Skeletal muscle tissue (tissue), 4 donors: Measurements from ENCODE around the gene TXNDC2. TPM values are rescaled to one million over a fixed set of nuclear protein-coding genes. Genes with fewer than 3 reads are reported as not detected.
"Not testable (repeated sequence)": the region's sequence is repeated elsewhere in the genome, so short reads cannot be mapped to it uniquely, and the experiment has no call there.

Experiments used
- H3K27ac ChIP-seq: one replicate; pipeline ENCODE4 v1.7.0; 2013; ENCODE audit warnings: mild to moderate bottlenecking, low read depth, low read length, inconsistent platforms
- H3K27me3 ChIP-seq, 3 donors: one replicate each; pipeline ENCODE4 v1.7.0; 2013; ENCODE audit warnings: low read length in 3 of 3; ENCODE audit not compliant: control insufficient read depth in 3 of 3, insufficient read depth in 3 of 3
- H3K36me3 ChIP-seq, 3 donors: one replicate each; pipeline ENCODE4 v1.7.0; 2013; ENCODE audit warnings: low read length in 3 of 3; ENCODE audit not compliant: control insufficient read depth in 3 of 3, insufficient read depth in 3 of 3
- H3K4me1 ChIP-seq, 3 donors: one replicate each; pipeline ENCODE4 v1.7.0; 2013; ENCODE audit warnings: low read length in 3 of 3, mild to moderate bottlenecking in 3 of 3; ENCODE audit not compliant: control insufficient read depth in 3 of 3, insufficient read depth in 3 of 3
- H3K4me3 ChIP-seq, 3 donors: one replicate each; pipeline ENCODE4 v1.7.0; 2013; ENCODE audit warnings: low read length in 3 of 3
- H3K9ac ChIP-seq, 3 donors: one replicate each; pipeline ENCODE4 v1.7.0; 2013; ENCODE audit warnings: low read length in 3 of 3, mild to moderate bottlenecking in 3 of 3, moderate library complexity in 2 of 3, low read depth in 1 of 3
- H3K9me3 ChIP-seq, 3 donors: one replicate each; pipeline ENCODE4 v1.7.0; 2013; ENCODE audit warnings: low read length in 3 of 3; ENCODE audit not compliant: control insufficient read depth in 3 of 3
- total RNA-seq: library from RNA; depleted of rRNA; stranded (reverse); fragments of >200 nt; gene quantifications from one replicate; pipeline ENCODE4 v1.2.3, GENCODE V29; 2014
- donor health status: Osteomylitis.

The TXNDC2 gene
- total RNA-seq, 1 donor from 2014 or later: not detected

DNA sequence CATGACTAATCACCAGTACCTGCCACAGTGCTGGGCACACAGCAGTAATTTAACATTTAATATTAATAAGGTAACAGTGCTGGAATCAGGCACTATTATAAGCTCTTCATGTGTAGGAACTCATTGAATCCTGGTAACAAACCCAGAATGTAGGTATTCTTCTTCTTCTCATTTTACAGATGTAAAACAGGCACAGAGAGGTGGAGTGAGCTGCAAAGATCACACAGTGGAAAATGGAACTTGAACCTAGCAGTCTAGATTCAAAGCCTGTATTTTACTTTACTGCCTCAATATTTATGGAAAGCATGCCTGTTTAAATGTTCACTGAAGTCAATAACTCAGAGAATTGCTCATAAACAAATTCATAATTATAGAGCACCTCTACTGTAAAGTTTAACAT is 24.3 kb downstream of the TXNDC2 start:
- peaks cover 3 to 11% (median 5%) of the 10 kb centered on the region in 3 donors for H3K4me1 ChIP-seq
- no peak overlapping the region for H3K4me3 ChIP-seq
- H3K27ac ChIP-seq: no peak overlapping the region
- no peaks in the 10 kb centered on the region for H3K27me3 ChIP-seq
- no peaks in the 10 kb centered on the region for H3K36me3 ChIP-seq
- H3K9ac ChIP-seq: no peak overlapping the region
- no peaks in the 10 kb centered on the region for H3K9me3 ChIP-seq

GRCh38 chr18:9910661-9911060 is 24.9 kb downstream of the TXNDC2 start:
- Histone ChIP-seq H3K27ac (no peak overlapping the region), H3K9me3 (no peaks in the 10 kb centered on the region), H3K4me1 (peaks cover 3 to 14% (median 8%) of the 10 kb centered on the region in 3 donors), H3K36me3 (no peaks in the 10 kb centered on the region), H3K27me3 (no peaks in the 10 kb centered on the region), H3K4me3 (no peak overlapping the region), H3K9ac (no peak overlapping the region)

- no peak overlapping the region for H3K9ac ChIP-seq
- H3K4me3 ChIP-seq: no peak overlapping the region
- H3K4me1 ChIP-seq: peaks cover 9 to 20% (median 13%) of the 10 kb centered on the region in 3 donors
- H3K27ac ChIP-seq: no peak overlapping the region
- H3K27me3 ChIP-seq: no peaks in the 10 kb centered on the region
- H3K9me3 ChIP-seq: no peaks in the 10 kb centered on the region
- H3K36me3 ChIP-seq: no peaks in the 10 kb centered on the region
These were observed 25.5 kb downstream of the TXNDC2 start for GRCh38 chr18:9911226-9911625.

DNA sequence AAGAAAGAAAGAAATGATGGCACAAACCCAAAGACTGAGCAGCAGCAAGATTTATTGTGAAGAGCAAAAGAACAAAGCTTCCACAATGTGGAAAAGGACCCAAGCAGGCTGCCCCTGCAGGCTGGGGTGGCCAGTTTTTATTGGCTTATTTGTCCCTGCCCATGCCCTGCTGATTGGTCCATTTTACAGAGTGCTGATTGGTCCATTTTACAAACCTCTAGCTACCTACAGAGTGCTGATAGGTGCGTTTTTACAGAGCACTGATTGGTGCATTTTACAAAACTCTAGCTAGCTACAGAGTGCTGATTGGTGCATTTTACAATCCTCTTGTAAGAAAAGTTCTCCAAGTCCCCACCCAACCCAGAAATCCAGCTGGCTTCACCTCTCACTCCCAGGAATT is 26.5 kb downstream of the TXNDC2 start:
- H3K36me3 ChIP-seq, H3K9ac ChIP-seq, H3K9me3 ChIP-seq, H3K27me3 ChIP-seq, H3K27ac ChIP-seq, H3K4me3 ChIP-seq: not testable (repeated sequence)
- peaks cover 13 to 22% (median 18%) of the 10 kb centered on the region in 3 donors for H3K4me1 ChIP-seq

DNA sequence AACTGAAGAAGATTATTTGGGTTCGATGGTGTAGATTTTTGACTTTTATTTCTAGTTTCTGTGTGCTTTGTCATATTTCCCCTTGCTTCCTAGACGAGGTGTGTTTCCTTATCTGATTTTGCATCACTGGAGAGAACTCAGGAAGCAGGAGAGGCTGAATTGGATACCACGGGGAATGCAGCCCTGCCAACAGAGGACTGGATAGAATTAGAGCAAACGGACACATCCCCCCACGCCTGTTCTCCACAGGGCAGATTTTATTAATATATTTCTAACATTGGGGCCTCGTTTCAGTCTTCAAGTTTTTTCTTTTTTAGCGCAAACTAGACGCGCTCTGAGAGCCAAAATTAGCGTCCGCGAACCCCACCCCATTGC is 27.4 kb downstream of the TXNDC2 start:
- Histone ChIP-seq H3K4me3 (peak overlapping the region; percentile 96 to 98 (median 97)), H3K36me3 (no peaks in the 10 kb centered on the region), H3K4me1 (peaks cover 19 to 26% (median 23%) of the 10 kb centered on the region in 3 donors), H3K27ac (peak overlapping the region; percentile 99), H3K9me3 (no peaks in the 10 kb centered on the region), H3K9ac (peak overlapping the region; percentile 85 to 97 (median 96)), H3K27me3 (no peaks in the 10 kb centered on the region)

- Histone ChIP-seq H3K4me3 (peak within 1 kb of the TSS; percentile 96 to 98 (median 97)), H3K36me3 (no peaks in the 10 kb centered on the region), H3K9me3 (no peaks in the 10 kb centered on the region), H3K27me3 (no peaks in the 10 kb centered on the region), H3K4me1 (peaks cover 25 to 32% (median 29%) of the 10 kb centered on the region in 3 donors), H3K9ac (peak within 1 kb of the TSS; percentile 96 to 98 (median 97)), H3K27ac (peak within 1 kb of the TSS; percentile 99)
These were observed 28.0 kb downstream of the TXNDC2 start, which contains the start of gene VAPA for GRCh38 chr18:9913526-9914333. Gene VAPA, plus strand, starts transcription at chr18:9914016. Its CDS starts 241 bp downstream, at chr18:9914257.

- no peaks in the 10 kb centered on the region for H3K36me3 ChIP-seq
- H3K27me3 ChIP-seq: no peaks in the 10 kb centered on the region
- peak overlapping the region; percentile 77 to 98 (median 97) for H3K4me3 ChIP-seq
- no peaks in the 10 kb centered on the region for H3K9me3 ChIP-seq
- H3K9ac ChIP-seq: peak overlapping the region; percentile 96 to 98 (median 97)
- peaks cover 30 to 35% (median 32%) of the 10 kb centered on the region in 3 donors for H3K4me1 ChIP-seq
- H3K27ac ChIP-seq: peak overlapping the region; percentile 99
These were observed 28.5 kb downstream of the TXNDC2 start for GRCh38 chr18:9914334-9914583.

GRCh38 chr18:9914584-9915290 is 29.0 kb downstream of the TXNDC2 start:
- H3K27me3 ChIP-seq: no peaks in the 10 kb centered on the region
- H3K4me1 ChIP-seq: peaks cover 35 to 39% (median 37%) of the 10 kb centered on the region in 3 donors
- H3K9ac ChIP-seq: peak overlapping the region; percentile 87 to 93 (median 90)
- peak overlapping the region; percentile 99 for H3K27ac ChIP-seq
- H3K36me3 ChIP-seq: no peaks in the 10 kb centered on the region
- no peaks in the 10 kb centered on the region for H3K9me3 ChIP-seq
- H3K4me3 ChIP-seq: peak overlapping the region; percentile 85 to 98 (median 91)

DNA sequence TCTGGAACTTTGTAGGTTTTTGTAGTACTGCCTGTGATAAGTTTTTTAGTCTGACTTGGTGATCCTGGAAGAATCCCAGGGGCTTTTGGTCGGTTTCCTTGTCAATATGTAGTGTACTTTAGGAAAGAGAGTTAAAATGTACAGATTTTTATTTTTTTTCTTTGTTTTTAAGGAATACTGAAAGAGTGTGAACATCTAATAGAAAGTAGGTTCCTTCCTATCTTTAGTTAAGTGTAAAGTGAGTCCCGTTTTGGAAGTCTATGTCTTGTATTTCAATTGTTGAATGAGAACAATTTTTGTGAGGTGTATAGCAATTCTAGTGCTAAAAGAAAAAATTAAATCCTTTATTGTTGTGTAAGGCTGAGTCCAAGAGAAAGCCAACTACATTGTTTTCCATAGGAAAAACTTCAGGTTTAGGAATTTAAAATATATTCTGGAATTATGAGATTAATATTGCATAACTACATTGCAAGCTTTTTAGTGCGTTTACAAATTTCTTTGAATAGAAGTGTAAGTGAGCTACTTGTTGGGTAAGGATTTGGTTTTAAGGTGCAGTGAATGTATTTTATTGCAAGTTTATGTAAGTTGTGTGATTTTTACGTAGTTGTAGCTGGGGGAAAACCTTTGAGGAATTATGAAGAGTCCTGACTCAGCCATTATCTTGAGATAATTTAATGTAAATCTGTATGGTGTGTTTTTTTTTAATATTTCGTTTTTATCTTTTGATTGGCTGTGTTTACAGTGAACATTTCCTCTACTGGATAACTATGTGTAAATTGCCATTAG is 29.7 kb downstream of the TXNDC2 start:
- no peaks in the 10 kb centered on the region for H3K27me3 ChIP-seq
- peaks cover 39 to 43% (median 41%) of the 10 kb centered on the region in 3 donors for H3K4me1 ChIP-seq
- no peaks in the 10 kb centered on the region for H3K9me3 ChIP-seq
- H3K36me3 ChIP-seq: no peaks in the 10 kb centered on the region
- H3K27ac ChIP-seq: peak overlapping the region; percentile 99
- H3K4me3 ChIP-seq: peak overlapping the region; percentile 85 to 98 (median 91)
- peak overlapping the region; percentile 87 to 93 (median 90) for H3K9ac ChIP-seq
